ENCODE measurements around the gene ZSCAN16.

DNA sequence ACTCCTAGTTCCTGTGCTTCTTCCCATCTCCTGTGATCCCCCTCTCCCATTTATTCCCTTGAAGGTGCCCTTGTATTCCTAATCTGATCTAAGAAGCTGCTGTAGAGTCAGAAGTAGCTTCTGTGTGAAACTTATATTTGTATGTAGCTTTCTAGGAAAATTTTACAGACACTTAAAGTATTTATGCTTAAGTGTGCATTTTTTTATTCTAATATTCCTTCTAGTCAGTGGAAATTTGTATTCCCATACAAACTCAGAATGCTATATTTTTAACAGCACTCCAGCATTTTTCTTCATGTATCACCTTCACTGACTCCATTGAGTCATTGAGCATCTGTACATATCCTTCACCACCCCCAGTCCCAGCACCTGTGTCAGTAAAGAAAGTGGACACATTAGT lies 29.9 kb downstream of the ZSCAN16 start:
- TF ChIP-seq EZH2phosphoT487 (IDR thresholded peaks at IDR 0.05; ENCODE audit: borderline replicate concordance, low read depth, low read length): no peak
- TF ChIP-seq, protein P1, sequence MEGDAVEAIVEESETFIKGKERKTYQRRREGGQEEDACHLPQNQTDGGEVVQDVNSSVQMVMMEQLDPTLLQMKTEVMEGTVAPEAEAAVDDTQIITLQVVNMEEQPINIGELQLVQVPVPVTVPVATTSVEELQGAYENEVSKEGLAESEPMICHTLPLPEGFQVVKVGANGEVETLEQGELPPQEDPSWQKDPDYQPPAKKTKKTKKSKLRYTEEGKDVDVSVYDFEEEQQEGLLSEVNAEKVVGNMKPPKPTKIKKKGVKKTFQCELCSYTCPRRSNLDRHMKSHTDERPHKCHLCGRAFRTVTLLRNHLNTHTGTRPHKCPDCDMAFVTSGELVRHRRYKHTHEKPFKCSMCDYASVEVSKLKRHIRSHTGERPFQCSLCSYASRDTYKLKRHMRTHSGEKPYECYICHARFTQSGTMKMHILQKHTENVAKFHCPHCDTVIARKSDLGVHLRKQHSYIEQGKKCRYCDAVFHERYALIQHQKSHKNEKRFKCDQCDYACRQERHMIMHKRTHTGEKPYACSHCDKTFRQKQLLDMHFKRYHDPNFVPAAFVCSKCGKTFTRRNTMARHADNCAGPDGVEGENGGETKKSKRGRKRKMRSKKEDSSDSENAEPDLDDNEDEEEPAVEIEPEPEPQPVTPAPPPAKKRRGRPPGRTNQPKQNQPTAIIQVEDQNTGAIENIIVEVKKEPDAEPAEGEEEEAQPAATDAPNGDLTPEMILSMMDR (conservative IDR thresholded peaks at IDR 0.05; ENCODE audit: low read length): no peak

Measured in OCI-LY7 (cell line).